ENCODE results near the gene IL21R.

DNA sequence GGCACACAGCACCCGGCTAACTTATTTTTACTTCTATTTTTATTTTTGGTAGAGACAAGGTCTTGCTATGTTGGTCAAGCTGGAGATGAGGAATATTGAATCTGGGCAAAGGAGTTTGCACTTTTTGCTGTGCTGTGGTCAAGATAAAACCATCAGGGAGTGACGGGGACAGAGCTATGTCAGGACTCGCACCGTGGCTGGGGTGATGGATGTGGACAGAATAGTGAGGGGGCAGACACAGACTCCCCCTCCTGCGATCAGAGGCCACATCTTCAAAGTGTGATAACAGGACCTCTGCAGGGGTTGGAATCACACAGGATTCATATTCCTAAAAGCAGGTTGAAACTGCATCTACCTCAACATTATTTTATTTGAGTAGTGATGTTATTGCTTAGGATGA is 25.6 kb downstream of the IL21R start:
- TF ChIP-seq ZNF549 (tag by site-specific recombination; IDR thresholded peaks at IDR 0.05) (no peak), CTCF (tag by site-specific recombination; IDR thresholded peaks at IDR 0.05) (no peak), ZNF311 (tag by site-specific recombination; IDR thresholded peaks at IDR 0.05; ENCODE audit: borderline replicate concordance) (no peak), ZNF791 (tag by site-specific recombination; IDR thresholded peaks at IDR 0.05) (no peak)

Data from HEK293 (cell line).